Spleen (tissue), 11 donors: ENCODE data around the gene ANXA7. TPM values are rescaled to one million over a fixed set of nuclear protein-coding genes. Genes with fewer than 3 reads are reported as not detected.

Experiments
- DNase-seq: peaks from one replicate; pipeline ENCODE4 v3.0.0-alpha.2; 2020
- H3K27ac ChIP-seq, 8 donors: fragments of 200-600 bp; sonication (generic) in 7 of 8; 1 replicate in 4 of 8; 2 replicates in 4 of 8; pipeline versions ENCODE4 v1.5.0 to v1.8.0; 2016 to 2021; ENCODE audit warnings: inconsistent platforms in 4 of 8, mild to moderate bottlenecking in 4 of 8, moderate library complexity in 1 of 8
- H3K27me3 ChIP-seq, 7 donors: fragments of 200-600 bp; sonication (generic) in 6 of 7; replicated peaks in 1 of 7; 1 replicate in 4 of 7; 2 replicates in 3 of 7; pipeline versions ENCODE4 v1.5.0 to v1.8.0; 2016 to 2021; ENCODE audit warnings: inconsistent platforms in 3 of 7, mild to moderate bottlenecking in 1 of 7
- H3K36me3 ChIP-seq, 6 donors: fragments of 200-600 bp; sonication (generic) in 5 of 6; 1 replicate in 4 of 6; 2 replicates in 2 of 6; pipeline versions ENCODE4 v1.5.0 to v1.8.0; 2016 to 2021; ENCODE audit warnings: inconsistent platforms in 2 of 6
- H3K4me1 ChIP-seq, 6 donors: fragments of 200-600 bp; sonication (generic) in 5 of 6; 1 replicate in 3 of 6; 2 replicates in 3 of 6; pipeline versions ENCODE4 v1.5.0 to v1.8.0; 2016 to 2021; ENCODE audit warnings: inconsistent platforms in 3 of 6
- H3K4me3 ChIP-seq, 8 donors: fragments of 200-600 bp; sonication (generic) in 7 of 8; 1 replicate in 4 of 8; 2 replicates in 4 of 8; pipeline versions ENCODE4 v1.5.0 to v1.8.0; 2016 to 2021; ENCODE audit warnings: inconsistent platforms in 4 of 8, mild to moderate bottlenecking in 4 of 8, moderate library complexity in 2 of 8
- H3K9me3 ChIP-seq, 8 donors: fragments of 200-600 bp; sonication (generic) in 7 of 8; 1 replicate in 4 of 8; 2 replicates in 4 of 8; pipeline versions ENCODE4 v1.5.0 to v1.8.0; 2016 to 2021; ENCODE audit warnings: inconsistent platforms in 4 of 8
- POLR2A ChIP-seq, 3 donors: fragments of 450-650 bp; IDR thresholded peaks; one replicate each; pipeline ENCODE4 v1.5.1; 2017; ENCODE audit warnings: antibody characterized with exemption in 3 of 3, mild to moderate bottlenecking in 1 of 3
- POLR2AphosphoS5 ChIP-seq, 3 donors: sonication (generic); formaldehyde crosslinking; IDR thresholded peaks; one replicate each; pipeline ENCODE4 v1.5.1; 2017; ENCODE audit warnings: antibody characterized with exemption in 3 of 3
- WGBS, 5 donors: extraction: QIAGEN DNeasy Blood & Tissue Kit in 3 of 5; methylation state at CpG; one replicate each; pipeline versions ENCODE4 v1.1.5 to v1.1.7; 2013 to 2018; 5-methylcytosine and 5-hydroxymethylcytosine counted together
- intact Hi-C: fragments of 100-400 bp; cut with DNase I; formaldehyde crosslinking; loops from one replicate; pipeline ENCODE4 v1.15.0; 2023; ENCODE audit warnings: low total_unique reads
- polyA plus RNA-seq, 3 donors: library from polyadenylated mRNA; stranded (reverse); fragments of 200-250 nt; gene quantifications; one replicate each; pipeline ENCODE4 v1.2.1, GENCODE V29; 2013
- total RNA-seq, 7 donors: library from RNA; depleted of rRNA in 3 of 7; stranded (reverse); fragments of >200 nt in 3 of 7; fragmentation: NEBNext Ultra II Directional in 4 of 7; extraction: Animal tissue kit (Norgen Biotek cat#: 25700) in 4 of 7; gene quantifications; one replicate each; pipeline versions ENCODE4 v1.1.0 to v1.2.1, GENCODE V29; 2016 to 2021
- TF ChIP-seq, protein P1 (sequence below), 11 experiments: fragments of 200-600 bp in 7 of 11; fragments of 450-650 bp in 4 of 11; sonication (generic) in 4 of 11; IDR thresholded peaks in 8 of 11; conservative IDR thresholded peaks in 3 of 11; 1 replicate in 7 of 11; 2 replicates in 4 of 11; pipeline versions ENCODE4 v1.4.0 to v1.8.0; 2016 to 2021; ENCODE audit warnings: antibody characterized with exemption in 11 of 11, inconsistent platforms in 4 of 11, mild to moderate bottlenecking in 1 of 11
- donor health status: healthy with polysubstance abuse.
- donor health status: DM: no; HTN: no; CAD: no; lungs with moderate emphysema.
- donor health status: DM: no; HTN: no; CAD: no.
- donor health status: Bipolar disorder and iron deficiency.
- donor health status: healthy.
- donor health status: DM: no; HTN: no; CAD: no.
- donor health status: DM: yes; HTN: yes; CAD: no.

Gene ANXA7
- total and polyA plus RNA-seq, 10 donors, result 40.1 to 118 (median 93.8) TPM

DNA sequence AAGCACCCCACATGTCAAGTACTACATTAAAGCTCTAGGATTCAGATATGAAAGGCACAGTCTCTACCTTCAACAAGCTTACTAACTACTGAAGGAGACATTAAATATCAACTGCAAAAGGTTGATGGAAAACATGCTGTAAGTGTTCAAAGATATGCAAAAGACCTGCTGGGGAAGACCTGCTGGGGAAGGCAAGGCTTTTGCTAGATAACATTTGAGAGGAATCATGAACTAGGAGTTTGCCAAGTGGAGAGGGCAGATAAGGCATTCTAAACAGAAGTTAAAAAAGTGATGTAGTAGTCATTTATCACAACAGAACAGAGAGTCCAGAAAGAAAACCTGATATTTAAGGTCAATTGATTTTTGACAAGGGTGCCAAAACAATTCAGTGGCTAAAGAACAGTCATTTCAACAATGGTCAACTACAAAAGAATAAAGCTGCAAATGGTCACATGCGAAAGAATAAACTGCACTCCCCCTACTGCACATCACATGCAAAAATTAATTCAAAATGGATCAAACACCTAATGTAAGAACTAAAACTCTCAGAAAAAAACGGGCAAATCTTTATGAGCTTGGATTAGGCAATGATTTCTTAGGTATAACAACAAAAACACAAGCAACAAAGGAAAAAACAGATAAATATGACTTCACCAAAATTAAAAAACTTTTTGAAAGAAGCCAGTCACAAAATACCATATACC, 42.5 kb upstream of the ANXA7 start:
- whole genome bisulfite sequencing, 5 donors, result 92 to 98% (median 94%) methylated on average over 2 of the region's 2 CpGs

DNA sequence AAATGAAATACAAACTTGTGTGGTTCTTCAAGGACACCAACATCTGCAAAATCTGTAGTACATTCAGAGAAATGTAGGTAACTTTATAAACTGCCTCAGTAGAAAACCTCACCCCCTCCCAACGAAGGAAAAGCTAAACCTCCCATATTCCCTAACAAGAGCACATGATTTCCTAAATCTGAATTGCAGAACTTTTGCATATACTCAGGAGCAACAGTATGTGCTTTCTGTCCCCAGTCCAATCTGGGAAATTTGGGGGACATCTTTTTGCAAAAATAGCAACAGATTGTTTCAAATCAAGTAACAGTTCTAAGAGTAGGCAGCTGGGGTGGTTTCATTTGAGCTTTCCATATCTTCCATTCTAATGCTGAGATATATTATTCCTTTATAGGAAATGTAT, 35.3 kb upstream of the ANXA7 start:
- DNase-seq, result no peak
- Histone ChIP-seq H3K27me3 (no peaks in the 10 kb centered on the region), H3K4me1 (no peaks in the 10 kb centered on the region), H3K36me3 (peaks cover 0 to 81% (median 38%) of the 10 kb centered on the region in 6 donors), H3K9me3 (no peaks in the 10 kb centered on the region), H3K4me3 (no peak overlapping the region), H3K27ac (no peak overlapping the region)
- no peak for TF ChIP-seq POLR2AphosphoS5 (IDR thresholded peaks at IDR 0.05)
- TF ChIP-seq, protein P1, sequence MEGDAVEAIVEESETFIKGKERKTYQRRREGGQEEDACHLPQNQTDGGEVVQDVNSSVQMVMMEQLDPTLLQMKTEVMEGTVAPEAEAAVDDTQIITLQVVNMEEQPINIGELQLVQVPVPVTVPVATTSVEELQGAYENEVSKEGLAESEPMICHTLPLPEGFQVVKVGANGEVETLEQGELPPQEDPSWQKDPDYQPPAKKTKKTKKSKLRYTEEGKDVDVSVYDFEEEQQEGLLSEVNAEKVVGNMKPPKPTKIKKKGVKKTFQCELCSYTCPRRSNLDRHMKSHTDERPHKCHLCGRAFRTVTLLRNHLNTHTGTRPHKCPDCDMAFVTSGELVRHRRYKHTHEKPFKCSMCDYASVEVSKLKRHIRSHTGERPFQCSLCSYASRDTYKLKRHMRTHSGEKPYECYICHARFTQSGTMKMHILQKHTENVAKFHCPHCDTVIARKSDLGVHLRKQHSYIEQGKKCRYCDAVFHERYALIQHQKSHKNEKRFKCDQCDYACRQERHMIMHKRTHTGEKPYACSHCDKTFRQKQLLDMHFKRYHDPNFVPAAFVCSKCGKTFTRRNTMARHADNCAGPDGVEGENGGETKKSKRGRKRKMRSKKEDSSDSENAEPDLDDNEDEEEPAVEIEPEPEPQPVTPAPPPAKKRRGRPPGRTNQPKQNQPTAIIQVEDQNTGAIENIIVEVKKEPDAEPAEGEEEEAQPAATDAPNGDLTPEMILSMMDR (IDR thresholded peaks at IDR 0.05 in 8 of 11, conservative IDR thresholded peaks at IDR 0.05 in 3 of 11), result no peak
- no peak for TF ChIP-seq POLR2A (IDR thresholded peaks at IDR 0.05)
- intact Hi-C loops, result no loop called here
- 84 to 93% (median 88%) methylated on average over 1 of the region's 1 CpG for WGBS, 5 donors

More for the DNA sequence above, 42.5 kb upstream of the ANXA7 start:
- no peak for DNase-seq
- intact Hi-C loops, result no loop called here
- TF ChIP-seq, protein P1 (IDR thresholded peaks at IDR 0.05 in 8 of 11, conservative IDR thresholded peaks at IDR 0.05 in 3 of 11), result no peak
- TF ChIP-seq POLR2AphosphoS5 (IDR thresholded peaks at IDR 0.05) (no peak), POLR2A (IDR thresholded peaks at IDR 0.05) (no peak)
- no peak overlapping the region for H3K27ac ChIP-seq
- H3K4me3 ChIP-seq, result no peak overlapping the region
- H3K27me3 ChIP-seq, result no peaks in the 10 kb centered on the region
- H3K36me3 ChIP-seq, result peaks cover 0 to 93% (median 21%) of the 10 kb centered on the region in 6 donors
- H3K9me3 ChIP-seq, result no peaks in the 10 kb centered on the region
- peaks cover 0 to 3% (median 0%) of the 10 kb centered on the region in 6 donors for H3K4me1 ChIP-seq

GRCh38 chr10:73448384-73448783, 34.5 kb upstream of the ANXA7 start:
- Histone ChIP-seq H3K9me3 (no peaks in the 10 kb centered on the region), H3K27ac (no peak overlapping the region), H3K36me3 (peaks cover 0 to 81% (median 38%) of the 10 kb centered on the region in 6 donors), H3K4me1 (no peaks in the 10 kb centered on the region), H3K27me3 (no peaks in the 10 kb centered on the region), H3K4me3 (no peak overlapping the region)
- DNase-seq, result no peak
- 70 to 91% (median 76%) methylated on average over 1 of the region's 1 CpG for WGBS, 5 donors
- intact Hi-C loops, result no loop called here
- no peak for TF ChIP-seq POLR2AphosphoS5 (IDR thresholded peaks at IDR 0.05)
- TF ChIP-seq, protein P1 (IDR thresholded peaks at IDR 0.05 in 8 of 11, conservative IDR thresholded peaks at IDR 0.05 in 3 of 11), result no peak
- TF ChIP-seq POLR2A (IDR thresholded peaks at IDR 0.05), result no peak

DNA sequence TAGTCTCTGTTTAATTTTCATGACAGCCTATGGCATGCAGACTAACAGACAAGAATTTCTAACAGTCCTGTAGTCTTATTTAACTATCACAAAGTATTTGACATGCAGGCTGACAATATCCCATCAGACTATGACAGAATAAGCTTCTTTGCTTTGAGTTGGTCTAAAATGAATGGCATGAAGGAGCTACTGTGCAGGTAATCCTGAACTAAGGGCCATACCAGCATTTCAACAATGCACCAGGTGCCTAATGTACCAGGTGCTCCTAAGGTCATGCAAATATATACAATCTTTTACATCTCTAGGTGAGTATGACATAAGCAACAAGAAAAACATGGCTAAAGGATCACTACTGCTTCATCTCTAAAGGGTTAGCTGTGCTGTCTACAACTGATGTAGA, 33.1 kb upstream of the ANXA7 start:
- intact Hi-C loops, result no loop called here
- TF ChIP-seq, protein P1 (IDR thresholded peaks at IDR 0.05 in 8 of 11, conservative IDR thresholded peaks at IDR 0.05 in 3 of 11), result no peak
- no peaks in the 10 kb centered on the region for H3K9me3 ChIP-seq

More for the DNA sequence above, 33.1 kb upstream of the ANXA7 start:
- Histone ChIP-seq H3K27ac (no peak overlapping the region), H3K36me3 (peaks cover 0 to 81% (median 30%) of the 10 kb centered on the region in 6 donors), H3K4me1 (no peaks in the 10 kb centered on the region), H3K4me3 (no peak overlapping the region), H3K27me3 (no peaks in the 10 kb centered on the region)
- DNase-seq, result no peak
